Middle frontal gyrus (tissue), 1 donor: ENCODE results near the gene TCAP.
A peak's percentile ranks its signal among the peaks of the same experiment; 100 is the strongest.

Experiments used
- DNase-seq: peaks from one replicate; pipeline ENCODE4 v3.0.0-alpha.2; 2015; ENCODE audit warnings: low spot score; ENCODE audit errors: extremely low spot score

TCAP gene

DNA sequence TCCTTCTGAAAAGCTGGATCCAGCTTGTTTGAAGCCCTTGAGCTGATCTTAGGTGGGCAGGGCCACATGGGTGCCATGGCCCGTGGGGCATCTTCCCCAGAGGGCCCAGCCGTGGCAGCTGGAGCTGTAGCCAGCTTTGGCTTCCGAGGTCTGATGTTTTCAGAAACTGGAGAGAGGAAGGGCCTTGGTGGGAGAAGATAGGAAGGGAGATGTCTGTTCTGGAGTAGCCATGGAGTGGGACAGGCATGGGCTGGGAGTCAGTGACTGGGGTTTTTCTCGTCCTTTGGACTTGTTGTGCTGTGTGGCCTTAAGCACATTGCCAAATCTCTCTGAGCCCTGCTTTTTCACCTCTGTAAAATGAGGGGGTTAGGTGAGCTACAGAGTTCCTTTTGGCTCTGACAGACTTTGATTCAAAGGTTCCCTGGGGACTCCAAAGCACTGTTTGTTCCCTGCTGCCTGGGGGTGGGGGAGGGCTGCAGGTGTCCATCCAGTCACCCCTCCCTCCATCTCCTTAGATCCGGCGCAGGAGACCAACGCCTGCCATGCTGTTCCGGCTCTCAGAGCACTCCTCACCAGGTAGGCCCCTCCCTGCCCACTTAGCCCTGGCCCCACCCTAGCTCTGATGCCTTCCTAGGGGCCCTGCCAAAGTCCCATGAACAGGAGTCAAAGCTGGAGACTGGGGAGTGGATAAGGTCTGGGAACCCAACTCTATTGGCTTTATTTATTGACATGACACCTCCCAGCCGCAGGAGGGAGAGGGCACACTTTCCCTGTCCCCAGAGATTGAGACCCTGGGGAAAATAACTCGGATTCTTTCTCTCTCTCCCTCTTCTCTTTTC lies 36.3 kb upstream of the TCAP start:
- no peak for DNase-seq

DNA sequence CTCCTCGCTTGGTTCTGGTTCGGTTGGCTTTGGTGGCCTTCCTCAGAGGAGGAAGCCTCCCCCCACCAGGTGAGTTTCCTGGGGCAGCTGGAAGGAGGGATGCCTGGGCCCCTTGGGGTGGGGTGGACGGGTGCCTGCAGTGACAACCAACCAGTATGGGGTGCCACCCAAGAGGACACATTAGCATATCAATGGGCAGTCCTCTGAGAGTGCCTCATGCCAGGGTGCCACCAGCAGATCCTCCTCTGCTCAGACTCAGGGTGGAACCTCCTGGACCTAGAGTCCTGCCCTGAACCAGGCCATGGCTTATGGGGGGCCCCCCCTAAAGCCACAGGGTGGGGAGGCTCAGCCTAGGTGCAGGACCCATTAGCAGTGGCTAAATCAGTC lies 35.7 kb upstream of the TCAP start:
- no peak for DNase-seq

DNA sequence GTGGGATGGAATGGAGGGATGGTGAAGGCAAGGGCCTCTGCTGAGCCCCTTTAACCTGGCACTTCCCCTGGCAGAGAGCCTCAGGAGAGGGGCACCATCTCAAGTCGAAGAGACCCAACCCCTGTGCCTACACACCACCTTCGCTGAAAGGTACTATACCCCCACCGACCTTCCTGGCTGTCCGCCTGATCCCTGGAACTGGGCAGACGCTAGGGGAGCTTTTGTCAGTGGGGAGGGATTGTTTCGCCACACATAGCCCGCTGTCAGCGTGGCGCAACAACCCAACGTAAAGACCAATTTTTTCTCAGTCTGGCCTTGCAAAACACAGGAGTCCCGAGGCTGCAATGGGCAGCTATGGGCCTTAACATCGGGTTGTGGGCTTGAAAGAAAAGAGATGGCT lies 35.3 kb upstream of the TCAP start:
- DNase-seq = no peak

DNA sequence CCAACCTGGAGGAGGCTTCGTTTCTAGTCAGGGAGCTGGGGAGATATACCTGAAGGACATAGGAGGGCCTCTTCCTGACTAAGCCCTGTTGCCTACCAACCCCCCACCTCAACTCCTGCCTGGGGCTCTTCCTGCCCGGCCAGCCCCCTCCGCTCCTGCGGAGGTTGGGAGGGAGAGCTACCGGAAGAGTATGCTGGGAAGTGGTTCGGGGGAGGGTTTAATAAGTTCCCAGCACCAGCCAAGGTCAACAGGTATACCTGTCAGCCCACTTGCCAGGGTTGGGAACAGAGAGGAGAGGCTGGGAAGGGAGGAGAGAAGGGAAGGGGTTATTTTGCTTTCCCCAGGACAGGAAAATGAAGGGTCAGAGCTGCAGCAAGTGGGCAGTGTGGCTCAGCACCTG lies 33.7 kb upstream of the TCAP start:
- DNase-seq = no peak

DNA sequence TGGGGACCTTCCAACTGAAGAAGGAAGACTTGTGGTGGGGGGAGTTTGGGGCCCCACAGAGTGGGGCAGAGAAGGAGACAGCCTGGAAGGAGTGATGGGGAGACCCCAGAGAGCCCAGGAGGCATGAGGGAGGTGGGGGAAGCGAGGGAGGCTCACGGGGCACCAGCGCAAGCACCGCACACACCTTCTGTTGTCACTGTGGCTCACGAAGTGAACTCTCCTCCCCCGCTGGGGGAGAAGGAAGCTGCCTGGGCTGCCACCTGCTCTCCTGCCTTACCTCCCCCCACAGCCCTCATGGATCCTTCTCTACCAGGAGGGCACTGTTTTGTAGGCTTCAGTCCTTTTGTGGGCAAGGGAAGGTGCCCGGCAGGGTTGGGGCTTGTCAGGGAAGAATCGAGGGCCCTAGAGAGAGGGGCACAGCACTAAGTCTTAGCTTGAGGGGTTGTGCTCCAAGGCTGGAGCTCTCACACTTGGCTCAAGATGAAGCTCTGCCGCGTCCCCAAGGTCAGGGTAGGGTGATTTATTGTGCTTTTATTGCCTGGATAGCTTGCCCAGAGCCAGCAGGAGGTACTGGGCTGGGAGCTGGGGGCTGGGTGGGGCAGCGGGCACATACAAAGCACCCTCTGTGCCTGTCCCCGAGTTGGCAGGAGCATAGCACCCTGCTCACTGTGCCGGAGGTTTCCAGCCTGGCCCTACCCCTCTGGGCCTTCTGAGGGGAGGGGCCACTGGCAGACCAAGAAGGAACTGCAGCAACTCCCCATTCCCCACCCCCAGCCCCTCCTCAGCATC lies 32.8 kb upstream of the TCAP start:
- DNase-seq = no peak

DNA sequence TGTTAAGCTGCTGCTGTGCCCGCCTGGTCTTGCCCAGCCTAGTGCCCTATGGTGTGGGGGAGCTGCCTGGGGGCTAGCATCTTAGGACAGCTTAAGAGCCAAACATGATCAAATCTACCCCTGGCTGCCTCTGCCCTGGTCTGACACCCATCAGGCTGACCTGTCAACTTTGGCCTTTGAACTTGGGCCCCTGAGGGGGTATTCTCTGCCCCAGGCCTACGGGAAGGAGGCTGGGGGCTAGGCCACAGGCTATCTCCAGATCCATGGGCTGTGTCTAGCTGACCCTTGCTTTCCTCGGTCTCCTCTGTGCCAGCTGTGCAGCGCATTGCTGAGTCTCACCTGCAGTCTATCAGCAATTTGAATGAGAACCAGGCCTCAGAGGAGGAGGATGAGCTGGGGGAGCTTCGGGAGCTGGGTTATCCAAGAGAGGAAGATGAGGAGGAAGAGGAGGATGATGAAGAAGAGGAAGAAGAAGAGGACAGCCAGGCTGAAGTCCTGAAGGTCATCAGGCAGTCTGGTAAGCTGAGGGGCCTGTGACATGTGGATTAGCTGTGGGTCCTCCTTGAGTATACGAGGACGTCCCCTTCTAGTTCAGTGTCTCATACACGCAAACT lies 31.5 kb upstream of the TCAP start:
- no peak for DNase-seq

DNA sequence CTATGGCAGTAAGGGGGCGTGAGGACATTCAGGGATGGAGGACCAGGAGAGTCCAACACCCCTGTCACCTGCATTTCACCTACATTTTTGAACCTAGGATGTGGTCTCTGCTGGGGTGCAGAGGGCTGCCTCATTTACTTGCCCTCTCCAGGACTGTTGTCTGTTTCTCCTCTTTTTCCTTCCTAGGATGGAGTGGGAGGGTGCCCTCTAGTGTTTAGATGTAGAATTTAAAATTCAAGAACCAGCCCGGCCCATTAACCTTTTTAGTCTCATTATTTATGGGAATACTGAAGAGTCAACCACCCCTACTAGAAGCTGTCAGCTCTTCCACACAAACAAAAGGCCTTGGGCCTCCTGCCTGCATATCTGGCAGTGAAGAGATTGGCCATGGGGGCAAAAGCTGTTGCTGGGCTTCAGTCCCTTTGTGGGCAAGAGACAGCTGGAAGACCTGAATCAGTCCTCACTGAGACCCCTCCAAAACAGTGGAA lies 30.7 kb upstream of the TCAP start:
- DNase-seq = no peak

DNA sequence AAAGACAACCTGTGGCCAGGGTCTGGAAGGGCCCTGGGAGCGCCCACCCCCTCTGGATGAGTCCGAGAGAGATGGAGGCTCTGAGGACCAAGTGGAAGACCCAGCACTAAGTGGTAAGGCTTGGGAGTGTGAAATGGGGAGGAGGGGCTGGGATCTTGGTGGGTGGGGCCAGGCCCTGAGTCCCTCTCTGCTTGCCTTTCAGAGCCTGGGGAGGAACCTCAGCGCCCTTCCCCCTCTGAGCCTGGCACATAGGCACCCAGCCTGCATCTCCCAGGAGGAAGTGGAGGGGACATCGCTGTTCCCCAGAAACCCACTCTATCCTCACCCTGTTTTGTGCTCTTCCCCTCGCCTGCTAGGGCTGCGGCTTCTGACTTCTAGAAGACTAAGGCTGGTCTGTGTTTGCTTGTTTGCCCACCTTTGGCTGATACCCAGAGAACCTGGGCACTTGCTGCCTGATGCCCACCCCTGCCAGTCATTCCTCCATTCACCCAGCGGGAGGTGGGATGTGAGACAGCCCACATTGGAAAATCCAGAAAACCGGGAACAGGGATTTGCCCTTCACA lies 29.5 kb upstream of the TCAP start:
- DNase-seq = no peak

DNA sequence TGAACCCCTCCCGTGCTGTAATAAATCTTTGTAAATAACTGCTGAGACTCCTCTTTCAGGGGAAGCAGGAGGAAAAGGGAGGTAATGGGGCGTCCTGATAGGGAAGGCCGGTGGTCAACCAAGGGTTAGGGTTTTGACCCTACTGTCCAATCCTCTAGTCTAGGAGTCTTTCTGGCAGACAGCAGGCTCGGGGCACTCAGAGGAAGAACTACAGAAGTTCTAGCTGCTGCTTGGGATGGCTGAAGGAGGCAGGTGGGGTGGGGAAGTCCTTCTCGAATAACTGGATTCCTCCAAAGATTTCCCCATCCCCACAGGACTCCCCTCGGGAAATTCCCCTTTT lies 28.6 kb upstream of the TCAP start:
- no peak for DNase-seq

DNA sequence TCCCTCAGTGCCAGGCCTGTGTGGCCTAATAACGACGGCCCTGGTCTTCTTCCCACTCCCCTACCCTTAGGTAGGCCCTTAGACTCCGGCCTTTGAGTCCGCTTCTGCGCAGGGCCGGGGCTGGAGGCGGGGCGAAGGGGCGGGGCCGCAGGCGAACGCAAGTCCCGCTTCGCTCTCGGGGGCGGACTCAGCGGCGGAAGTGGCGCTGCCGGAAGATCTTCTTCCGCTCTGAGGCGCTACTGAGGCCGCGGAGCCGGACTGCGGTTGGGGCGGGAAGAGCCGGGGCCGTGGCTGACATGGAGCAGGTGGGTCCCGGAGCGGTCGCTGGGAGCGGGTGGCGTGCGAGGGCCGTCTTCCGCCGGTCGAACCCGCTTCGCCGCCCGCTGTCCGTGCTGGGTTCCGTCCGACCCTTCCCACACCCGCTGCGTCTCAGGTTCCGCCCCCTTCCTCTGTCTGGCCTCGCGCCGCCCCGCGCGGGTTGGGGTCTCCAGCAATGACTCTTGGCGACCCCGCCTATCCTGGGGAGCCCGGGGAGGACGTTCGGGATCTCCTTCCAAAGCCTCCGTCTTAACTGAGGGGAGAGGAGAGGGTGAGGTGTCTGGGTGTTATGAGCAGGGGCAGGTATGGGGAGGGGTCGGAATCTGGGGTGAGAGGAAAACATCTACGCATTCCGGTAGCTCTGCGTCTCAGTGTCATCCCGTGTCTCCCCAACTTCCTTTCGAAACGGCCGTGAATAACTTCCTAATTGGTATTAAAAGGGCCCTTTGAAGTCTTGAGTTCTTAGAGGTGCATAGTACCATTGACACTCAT lies 28.0 kb upstream of the TCAP start, which contains the start of gene STARD3:
Gene STARD3 (plus strand): TSS at position 218 of the 810 bp plus-strand sequence. CDS start 16,388 bp downstream, outside the sequence.
- DNase-seq = peak; percentile 78

DNA sequence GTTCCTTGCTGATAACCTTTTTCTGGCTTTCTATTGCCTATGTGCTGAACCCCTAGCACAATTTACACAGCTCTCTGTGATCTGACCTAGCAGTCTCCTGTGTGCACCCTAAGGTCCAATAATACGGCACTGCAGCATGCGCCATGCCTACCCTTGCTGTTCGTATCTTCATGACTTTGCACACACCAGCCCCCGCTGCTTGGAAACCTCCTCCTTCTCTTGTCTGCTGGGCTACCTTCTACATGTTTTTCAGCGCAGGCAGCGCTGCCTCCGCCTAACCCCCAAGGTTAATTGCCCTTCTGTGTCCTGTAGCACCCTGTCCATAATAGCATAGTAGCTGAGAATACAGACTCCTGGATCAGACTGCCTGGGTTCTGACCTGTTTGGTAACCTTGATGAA lies 26.8 kb upstream of the TCAP start:
- DNase-seq = no peak

DNA sequence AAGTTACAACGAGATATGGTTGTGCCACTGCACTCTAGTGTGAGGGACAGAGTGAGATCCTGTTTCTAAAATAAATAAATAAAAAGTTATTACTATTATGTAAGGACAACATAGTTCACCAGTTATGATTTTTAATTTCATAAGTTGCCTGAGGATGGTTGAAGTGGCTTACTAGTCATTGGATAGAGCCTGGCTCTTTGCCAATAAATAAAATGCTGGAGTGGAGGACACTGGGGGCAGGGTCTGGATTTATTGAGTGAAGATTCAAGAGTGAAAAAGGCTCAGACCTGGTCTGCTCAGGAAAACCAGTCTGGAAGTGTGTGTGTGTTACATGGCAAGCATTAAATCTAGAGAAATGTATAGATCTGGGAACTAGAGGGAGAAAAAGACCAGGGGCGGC lies 26.1 kb upstream of the TCAP start:
- no peak for DNase-seq

DNA sequence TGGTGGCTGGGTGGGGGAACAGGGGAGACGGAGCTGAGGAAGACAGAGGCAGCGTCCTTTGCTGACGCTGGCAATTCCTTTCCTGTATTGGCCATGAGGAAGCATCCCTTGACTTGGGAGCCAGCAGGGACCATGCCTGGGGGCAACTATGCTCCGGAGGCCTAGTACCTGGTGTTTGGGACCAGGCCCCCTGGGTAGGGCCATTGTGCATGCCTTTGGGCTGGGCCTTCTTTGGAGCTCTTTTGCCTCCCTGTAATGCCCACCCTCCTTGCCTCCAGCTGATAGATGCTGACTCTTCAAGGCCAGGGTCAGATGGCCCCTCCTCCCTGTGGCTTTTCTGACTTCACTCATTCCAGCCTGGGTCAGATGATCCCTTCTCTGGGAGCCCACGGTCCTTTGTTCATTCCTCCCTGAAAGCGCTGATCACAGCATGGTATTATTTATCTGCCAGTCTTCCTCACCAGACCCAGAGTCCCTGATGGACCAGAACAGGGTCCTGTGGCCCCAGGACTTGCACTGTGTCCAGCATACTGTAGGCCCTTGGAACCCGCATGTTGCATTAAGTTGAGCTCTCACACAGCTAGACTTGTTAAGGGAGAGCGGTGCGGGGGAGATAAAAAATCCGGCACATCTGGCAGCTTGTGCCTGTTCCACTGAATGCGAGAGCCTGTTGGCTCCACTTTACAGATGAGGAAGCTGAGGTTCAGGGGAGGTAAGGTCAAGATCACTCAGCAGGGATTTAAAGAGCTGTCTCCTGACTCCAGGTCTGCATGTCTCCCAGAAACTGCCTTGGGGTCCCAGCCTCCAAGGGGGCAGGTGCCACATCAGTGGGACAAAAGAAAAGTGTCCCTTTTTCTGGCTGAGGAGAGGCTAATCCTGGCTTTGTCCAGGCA lies 25.3 kb upstream of the TCAP start:
- DNase-seq = no peak

DNA sequence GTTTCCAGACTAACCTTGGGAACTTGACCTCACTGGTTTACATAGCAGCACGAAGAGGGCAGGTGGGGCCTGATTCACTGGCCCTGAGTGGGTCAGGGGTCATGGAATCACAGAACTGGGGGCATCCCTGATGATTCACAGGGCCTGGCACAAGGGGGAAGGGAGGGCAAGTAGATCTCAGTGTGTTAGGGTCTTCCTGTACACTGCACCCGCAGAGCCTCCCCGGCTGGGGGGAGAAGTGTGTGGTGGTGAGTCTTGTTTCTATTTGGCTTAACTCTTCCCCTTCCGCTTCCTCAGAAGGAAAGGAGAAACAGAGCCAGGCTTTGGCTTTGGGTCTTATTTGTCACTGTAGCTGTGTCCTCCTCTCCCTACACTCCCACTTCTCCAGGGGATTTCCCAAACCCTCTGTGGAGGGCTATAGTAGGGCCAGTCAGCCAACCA lies 24.5 kb upstream of the TCAP start:
- no peak for DNase-seq

DNA sequence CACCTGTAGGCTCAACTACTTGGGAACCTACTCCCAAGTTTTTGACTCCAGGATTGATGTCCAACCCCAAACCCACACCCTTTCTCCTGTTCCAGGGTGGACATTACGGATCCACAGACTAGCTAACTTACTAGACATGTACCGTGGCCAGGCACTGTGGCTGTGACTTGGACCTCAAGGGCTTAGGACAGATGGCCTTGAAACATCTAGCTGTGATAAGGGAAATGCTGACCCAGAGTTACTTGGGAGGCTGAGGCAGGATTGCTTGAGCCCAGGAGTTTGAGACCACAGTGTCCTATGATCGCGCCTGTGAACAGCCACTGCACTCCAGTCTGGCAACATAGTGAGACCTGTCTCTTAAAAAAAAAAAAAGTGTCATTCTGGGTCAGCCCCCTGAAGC lies 24.1 kb upstream of the TCAP start:
- no peak for DNase-seq

DNA sequence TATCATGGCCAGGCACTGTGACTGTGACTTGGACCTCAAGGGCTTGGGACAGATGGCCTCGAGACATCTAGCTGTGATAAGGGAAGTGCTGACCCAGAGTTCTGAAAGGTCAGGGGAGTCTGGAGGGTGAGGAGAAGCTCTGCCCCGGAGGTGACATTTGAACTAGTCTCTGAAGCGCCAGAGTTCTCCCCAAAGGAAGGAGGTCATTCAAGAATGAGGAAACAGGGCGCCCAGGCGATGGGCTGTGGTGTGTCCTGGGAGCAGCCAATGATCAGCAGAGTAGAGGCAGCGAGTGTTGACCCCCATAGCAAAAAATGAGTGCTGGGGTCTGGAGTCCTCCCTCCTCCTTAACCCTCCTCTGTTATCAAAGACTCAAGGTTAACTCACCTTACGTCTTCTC lies 23.3 kb upstream of the TCAP start:
- no peak for DNase-seq

DNA sequence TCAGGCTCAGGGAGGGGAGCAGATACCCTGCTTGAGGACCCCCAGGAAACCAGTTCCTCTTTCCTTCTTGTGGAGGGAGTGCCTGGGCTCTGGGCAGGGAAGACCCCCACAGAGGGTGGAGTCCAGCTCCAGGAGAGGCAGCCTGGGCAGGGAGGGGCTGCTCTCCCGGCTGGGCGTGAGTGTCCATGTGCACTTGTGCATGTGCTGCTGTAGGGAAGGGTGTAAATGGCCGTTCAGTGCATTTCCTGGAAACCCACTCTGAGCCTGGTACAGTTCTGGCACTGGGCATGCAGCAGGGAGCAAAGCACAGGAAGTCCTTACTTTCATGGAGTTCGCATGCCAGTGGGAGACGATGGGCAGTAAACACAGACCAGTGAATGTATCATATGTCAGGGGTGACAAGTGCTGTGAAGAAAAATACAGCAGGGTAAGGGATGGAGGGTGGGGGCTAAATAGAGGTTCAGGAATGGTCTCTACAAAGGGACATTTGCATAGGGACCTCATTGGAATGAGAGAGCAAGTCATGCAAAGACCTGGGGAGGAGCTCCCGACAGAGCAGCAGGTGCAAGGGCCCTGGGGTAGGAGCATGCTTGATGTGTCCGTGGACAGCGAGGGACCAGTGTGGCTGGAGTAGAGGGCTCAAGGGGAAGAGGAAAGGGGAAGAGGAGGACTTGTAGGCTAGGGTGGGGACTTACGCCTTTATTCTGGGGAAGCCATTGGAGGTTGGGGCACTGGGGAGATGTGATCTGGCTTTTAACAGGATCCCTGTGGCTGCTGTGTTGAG lies 22.7 kb upstream of the TCAP start:
- no peak for DNase-seq

DNA sequence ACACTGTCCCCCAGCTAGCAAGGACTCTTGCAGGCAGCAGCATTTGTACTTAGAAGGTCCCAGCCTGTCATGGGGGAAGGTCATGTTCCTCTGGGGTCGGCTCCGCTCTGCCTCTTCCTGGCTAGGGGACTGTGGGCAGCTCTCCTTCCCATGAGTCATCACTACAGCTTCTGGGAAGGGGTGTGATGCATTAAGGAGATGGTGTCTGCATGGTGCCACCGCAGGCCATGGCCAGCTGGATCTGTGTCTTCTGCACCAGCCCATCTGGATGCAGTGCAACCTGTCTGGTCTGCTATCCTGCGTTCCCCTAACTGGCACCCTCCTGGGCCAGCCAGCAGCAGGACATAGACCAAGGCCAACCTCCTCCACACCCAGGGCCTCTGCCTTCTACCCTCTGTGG lies 21.9 kb upstream of the TCAP start:
- DNase-seq = no peak

DNA sequence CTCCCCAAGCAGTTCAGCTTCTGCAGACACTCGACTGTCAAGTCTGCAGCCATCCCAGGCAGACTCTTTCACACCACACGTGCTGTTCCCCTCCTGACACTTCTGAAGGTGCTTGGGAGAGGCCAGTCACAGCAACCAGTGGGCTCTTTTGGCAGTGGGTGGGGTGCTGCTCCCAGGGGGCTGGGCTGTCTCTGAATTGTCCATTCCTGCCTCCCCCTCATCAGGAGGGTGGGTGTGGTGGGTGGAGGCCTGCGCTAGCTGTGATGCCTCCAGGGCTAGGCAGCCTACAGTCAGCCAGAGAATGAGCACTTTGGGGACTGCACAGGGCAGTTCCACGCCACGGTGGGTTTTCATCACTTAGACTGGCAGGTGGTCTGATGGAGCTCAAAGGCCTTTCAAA lies 17.9 kb upstream of the TCAP start:
- no peak for DNase-seq
